Measurements from ENCODE around the gene LUC7L.
"Not testable (repeated sequence)": the region's sequence is repeated elsewhere in the genome, so short reads cannot be mapped to it uniquely, and the experiment has no call there.

Gene LUC7L

GRCh38 chr16:263182-263774, 34.0 kb upstream of the LUC7L start:
- DNase-seq (ENCODE audit: low spot score), result no peak

DNA sequence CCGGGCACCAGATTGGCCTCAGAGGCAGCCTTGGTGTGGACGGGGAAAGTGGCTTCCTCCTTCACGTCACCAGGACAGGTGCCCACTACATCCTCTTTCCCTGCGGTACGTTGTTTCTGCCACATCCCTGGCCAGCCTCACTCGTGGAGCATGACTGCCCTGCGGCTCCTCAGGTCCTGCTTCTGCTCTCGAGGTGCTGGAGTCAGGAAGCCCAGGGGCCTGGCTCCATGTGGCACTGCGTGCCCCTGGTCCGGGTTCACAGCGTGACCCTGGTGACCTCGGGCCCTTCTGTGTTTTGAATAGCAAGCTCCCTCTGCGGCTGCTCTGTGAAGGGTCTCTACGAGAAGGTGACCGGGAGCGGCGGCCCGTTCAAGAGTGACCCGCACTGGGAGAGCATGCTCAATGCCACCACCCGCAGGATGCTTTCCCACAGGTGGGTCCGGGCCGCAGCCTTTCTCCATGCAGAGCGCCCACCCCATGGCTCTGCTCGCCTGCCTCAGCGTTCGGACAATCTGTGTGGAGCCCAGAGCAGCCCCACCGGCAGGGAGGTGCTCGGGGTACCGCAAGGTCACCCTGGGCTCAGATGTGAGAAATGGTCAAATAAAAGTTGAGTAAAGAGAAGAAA, 33.0 kb upstream of the LUC7L start:
- DNase-seq (ENCODE audit: low spot score), result no peak

DNA sequence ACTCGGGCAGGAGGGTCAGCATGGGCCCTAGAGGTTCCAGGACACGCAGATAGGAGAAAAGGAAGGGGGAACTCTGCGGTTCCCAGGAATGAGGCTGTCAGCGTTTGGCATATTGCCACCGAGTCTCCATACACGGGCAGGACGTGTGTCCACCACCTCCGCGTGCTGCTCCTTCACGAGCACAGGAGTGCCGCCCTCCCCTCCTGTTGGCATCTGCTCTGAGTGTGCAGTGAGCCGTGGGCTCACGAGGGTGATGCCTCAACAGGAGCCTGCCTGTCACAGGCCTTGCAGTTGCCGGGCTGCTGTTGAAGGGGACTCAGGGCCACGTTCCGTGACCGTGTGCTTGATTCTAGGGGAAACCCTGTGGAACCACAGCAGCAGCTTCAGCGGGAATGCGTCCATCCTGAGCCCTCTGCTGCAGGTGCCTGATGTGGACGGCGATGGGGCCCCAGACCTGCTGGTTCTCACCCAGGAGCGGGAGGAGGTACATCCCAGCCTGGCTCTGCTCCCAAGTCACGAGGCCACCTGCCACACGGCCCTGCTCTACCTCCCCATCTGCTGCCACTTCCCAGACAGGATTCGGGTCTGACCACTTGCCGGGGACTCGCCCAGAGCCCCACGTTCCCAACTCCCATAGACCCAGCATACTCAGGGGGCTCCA, 31.9 kb upstream of the LUC7L start:
- DNase-seq (ENCODE audit: low spot score), result no peak

GRCh38 chr16:260326-260725, 31.1 kb upstream of the LUC7L start:
- no peak for DNase-seq (ENCODE audit: low spot score)

- DNase-seq (ENCODE audit: low spot score), result no peak
Observed at GRCh38 chr16:259814-260253, 30.6 kb upstream of the LUC7L start.

- no peak for DNase-seq (ENCODE audit: low spot score)
Observed at GRCh38 chr16:259226-259625, 30.0 kb upstream of the LUC7L start.

- DNase-seq (ENCODE audit: low spot score), result not testable (repeated sequence)
Observed at GRCh38 chr16:258091-258490, 28.8 kb upstream of the LUC7L start.

GRCh38 chr16:255183-255582, 25.9 kb upstream of the LUC7L start:
- no peak for DNase-seq (ENCODE audit: low spot score)

GRCh38 chr16:254461-254860, 25.2 kb upstream of the LUC7L start:
- no peak for DNase-seq (ENCODE audit: low spot score)

GRCh38 chr16:253833-254232, 24.6 kb upstream of the LUC7L start:
- DNase-seq (ENCODE audit: low spot score), result no peak

DNA sequence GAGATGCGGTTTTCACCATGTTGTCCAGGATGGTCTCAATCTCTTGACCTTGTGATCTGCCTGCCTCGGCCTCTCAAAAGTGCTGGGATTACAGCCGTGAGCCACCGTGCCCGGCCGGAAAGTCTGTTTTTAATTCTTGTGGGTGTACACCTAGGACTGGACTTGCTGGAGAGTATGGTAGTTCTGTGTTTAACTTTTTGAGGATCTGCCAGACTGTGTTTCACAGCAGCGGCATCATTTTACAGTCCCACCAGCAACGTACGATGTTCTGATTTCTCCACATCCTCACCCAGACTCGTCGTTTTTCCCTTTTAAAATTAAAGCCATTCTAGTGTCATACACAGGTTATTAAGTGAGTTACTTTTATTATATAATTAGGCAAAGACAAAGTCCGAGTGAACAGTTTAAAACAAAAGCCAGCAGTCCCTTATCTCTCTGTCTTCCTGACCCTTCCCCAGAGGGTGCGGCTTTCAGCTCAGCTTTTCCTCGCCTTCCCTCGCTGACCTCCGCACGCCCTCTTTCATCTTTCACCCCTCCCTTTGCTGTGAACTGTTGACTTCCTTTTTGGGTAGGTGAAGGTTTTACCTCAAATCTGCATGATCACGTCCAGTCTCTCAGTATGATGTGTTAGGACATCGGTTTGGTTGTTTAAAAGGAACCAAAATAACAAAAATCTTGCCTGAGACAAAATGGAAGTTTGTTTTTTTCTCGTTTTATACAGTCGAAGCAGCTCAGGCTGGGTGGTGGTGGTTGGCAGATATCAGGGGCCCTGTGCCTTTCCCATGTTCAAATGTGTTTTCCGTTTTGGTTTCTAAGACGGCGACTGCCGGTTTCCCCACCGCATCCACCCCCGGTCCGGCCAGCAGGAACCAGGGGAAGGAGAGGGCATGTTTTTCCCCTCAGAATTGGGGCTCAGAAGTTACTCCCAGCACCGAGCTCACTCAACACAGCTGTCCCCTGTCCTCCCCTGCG, 23.4 kb upstream of the LUC7L start:
- DNase-seq (ENCODE audit: low spot score), result no peak

DNA sequence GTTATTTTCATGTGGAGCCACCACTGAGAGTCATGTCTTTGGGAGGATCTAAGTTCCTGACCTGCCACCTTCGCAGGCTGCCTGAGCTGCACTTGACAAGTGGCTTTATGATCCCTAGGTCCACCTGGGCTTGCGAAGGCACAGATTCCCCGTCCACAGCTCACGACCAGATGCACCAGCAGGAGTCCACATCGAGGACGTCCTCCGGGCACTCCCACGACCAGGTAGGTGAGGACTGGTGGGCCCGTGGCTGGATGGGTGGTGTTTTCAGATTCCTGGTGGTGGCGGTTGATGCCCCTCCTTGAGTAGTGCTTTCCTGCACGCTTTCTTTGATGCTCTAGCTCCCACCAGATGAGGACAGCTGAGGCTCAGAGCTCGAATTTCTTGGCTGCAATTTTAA, 20.2 kb upstream of the LUC7L start:
- DNase-seq (ENCODE audit: low spot score), result no peak

DNA sequence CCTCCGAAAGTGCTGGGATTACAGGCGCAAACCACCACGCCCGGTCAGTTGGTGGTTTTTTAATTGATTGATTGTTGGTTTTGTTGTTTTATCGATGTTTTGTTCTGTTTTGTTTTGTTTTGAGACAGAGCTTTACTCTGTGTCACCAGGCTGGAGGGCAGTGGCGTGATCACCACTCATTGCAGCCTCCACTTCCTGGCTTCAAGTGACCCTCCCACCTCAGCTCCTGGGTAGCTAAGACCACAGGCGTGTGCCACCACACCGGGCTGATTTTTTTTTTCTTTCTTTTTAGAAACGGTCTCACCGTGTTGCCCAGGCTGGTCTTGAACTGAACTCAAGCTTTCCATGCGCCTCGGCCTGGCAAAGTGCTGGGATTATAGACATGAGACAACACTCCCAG, 17.8 kb upstream of the LUC7L start:
- DNase-seq (ENCODE audit: low spot score), result no peak

GRCh38 chr16:245105-245504, 15.9 kb upstream of the LUC7L start:
- DNase-seq (ENCODE audit: low spot score), result no peak

DNA sequence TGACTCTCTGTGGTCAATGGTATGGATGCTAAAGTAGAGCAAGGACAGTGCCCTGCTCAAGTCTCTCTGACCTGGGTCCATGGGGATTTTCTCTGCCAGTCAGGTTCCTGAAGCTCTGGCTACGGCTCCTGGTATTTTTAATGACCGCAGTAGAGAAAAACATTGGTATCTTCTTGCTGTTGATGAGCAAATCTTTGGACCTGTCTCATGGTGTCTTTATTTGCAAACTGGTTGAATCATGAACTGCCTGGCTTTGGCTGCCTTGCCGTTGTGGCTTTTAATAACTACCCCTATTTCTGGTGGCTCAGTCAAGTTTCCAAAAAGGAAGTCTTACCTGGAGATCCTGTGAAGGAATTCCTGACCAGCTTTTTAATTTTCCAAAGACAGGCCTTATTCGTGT, 14.1 kb upstream of the LUC7L start:
- no peak for DNase-seq (ENCODE audit: low spot score)

DNA sequence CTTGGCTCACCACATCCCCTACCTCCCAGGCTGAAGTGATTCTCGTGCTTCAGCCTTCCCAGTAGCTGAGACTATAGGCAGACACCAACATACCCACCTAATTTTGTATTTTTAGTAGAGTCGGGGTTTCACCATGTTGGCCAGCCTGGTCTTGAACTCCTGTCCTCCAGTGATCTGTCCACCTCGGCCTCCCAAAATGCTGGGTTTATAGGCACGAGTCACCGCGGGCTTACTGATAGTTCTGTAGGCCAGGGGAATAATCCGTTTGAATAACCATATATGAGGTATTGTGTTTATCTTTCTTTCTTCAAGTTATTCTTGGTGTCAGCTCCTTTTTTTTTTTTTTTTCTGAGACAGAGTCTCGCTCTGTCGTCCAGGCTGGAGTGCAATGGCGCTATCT, 13.0 kb upstream of the LUC7L start:
- DNase-seq (ENCODE audit: low spot score), result no peak

- no peak for DNase-seq (ENCODE audit: low spot score)
Observed at GRCh38 chr16:240559-240958, 11.3 kb upstream of the LUC7L start.

DNA sequence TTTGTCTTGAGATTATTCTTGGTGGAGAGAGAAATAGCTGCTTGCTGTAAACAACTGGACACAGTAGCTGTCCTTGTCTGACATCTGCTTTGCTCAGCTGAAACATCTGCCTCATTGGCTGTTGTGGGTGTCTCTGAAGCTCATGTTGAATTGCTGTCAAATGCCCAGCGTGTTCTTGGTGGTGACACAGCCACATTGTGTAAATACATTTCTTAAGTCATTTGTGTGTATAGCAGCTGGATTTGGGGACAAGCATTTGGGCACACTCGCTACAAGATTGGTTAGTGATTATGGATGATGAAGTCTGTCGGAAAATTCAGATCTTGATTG, 10.7 kb upstream of the LUC7L start:
- no peak for DNase-seq (ENCODE audit: low spot score)

DNA sequence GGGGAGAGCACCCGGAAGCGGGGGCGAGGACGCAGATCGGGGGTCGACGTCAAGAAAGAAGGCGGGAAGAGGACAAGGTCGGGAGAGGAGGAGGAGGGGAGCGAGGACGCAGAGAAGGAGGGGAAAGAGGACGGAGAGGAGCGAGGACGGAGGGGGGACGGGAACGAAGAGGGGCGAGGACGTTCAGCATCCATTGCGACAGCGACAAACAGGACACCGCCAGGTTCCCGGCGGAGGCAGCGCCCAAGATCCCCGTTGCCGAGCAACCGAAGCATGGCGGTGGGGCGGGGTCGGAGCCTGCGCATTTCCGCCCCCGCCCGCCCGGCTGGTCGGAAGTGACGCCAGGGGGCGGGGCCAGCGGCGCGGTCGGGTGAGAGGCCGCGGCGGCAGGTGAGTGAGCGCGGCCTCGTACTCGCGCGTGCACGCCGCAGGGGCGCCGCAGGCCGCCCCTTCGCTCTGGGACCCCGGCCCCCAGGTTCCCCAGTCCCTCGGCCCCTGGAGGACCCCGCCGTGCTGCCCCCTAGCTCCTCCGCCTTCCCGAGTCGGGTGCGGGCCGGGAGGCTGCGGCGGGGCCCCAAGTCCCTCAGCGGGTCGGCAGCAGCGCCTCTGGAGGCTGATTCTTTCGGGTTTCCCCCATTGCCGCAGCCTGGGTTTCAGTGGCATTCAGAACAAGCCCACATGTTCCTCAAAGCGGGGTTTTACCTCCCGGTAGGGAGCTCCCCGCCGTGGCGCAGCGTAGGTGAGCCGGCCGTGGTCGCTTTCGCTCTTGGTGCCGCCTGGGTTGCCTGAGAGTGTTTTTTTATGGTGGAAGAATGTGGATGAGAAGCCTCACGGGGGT, 5.4 kb upstream of the LUC7L start, which contains the start of gene FAM234A:
FAM234A (plus strand) TSS at position 354 of the 838 bp plus-strand sequence. CDS start 19,593 bp downstream, outside the sequence.
- DNase-seq (ENCODE audit: low spot score), result peak; percentile 83

- DNase-seq (ENCODE audit: low spot score), result no peak
Observed at GRCh38 chr16:230949-231348, 1.7 kb upstream of the LUC7L start.

GRCh38 chr16:230351-230750, 1.1 kb upstream of the LUC7L start:
- not testable (repeated sequence) for DNase-seq (ENCODE audit: low spot score)
